DOHH2 (cell line): Measurements from ENCODE around the gene RAP1GDS1.
"Not testable (repeated sequence)": the region's sequence is repeated elsewhere in the genome, so short reads cannot be mapped to it uniquely, and the experiment has no call there.

Experiments
- H3F3A ChIP-seq: fragments of 200-600 bp; sonication (generic), shearing (Covaris generic); 2 replicates; pipeline ENCODE4 v1.6.0; 2016; ENCODE audit warnings: antibody characterized with exemption, mild to moderate bottlenecking; ENCODE audit not compliant: control insufficient read depth, insufficient read depth
- H3K27ac ChIP-seq: fragments of 200-600 bp; sonication (generic); 2 replicates; pipeline ENCODE4 v1.5.1; 2014; ENCODE audit warnings: low read depth, mild to moderate bottlenecking, low read length, moderate library complexity
- H3K27me3 ChIP-seq: fragments of 200-600 bp; sonication (generic); 2 replicates; pipeline ENCODE4 v1.6.1; 2014; ENCODE audit warnings: mild to moderate bottlenecking, low read length, mixed read lengths; ENCODE audit not compliant: control insufficient read depth
- H3K36me3 ChIP-seq: fragments of 200-600 bp; sonication (generic); 2 replicates; pipeline ENCODE4 v1.6.1; 2014; ENCODE audit warnings: mild to moderate bottlenecking, low read length, moderate library complexity, mixed read lengths; ENCODE audit not compliant: control insufficient read depth
- H3K4me1 ChIP-seq: fragments of 200-600 bp; sonication (generic); 2 replicates; pipeline ENCODE4 v1.6.1; 2014; ENCODE audit warnings: mild to moderate bottlenecking, low read length, mixed read lengths; ENCODE audit not compliant: control insufficient read depth
- H3K4me2 ChIP-seq: fragments of 200-600 bp; sonication (generic); 2 replicates; pipeline ENCODE4 v1.6.0; 2014; ENCODE audit warnings: mild to moderate bottlenecking, low read length, moderate library complexity
- H3K4me3 ChIP-seq: fragments of 200-600 bp; sonication (generic); 2 replicates; pipeline ENCODE4 v1.5.1; 2014; ENCODE audit warnings: mild to moderate bottlenecking, low read length, mixed read lengths
- H3K79me2 ChIP-seq: fragments of 200-600 bp; sonication (generic); 2 replicates; pipeline ENCODE4 v1.6.1; 2014; ENCODE audit warnings: mild to moderate bottlenecking, low read length, mixed read lengths; ENCODE audit not compliant: control insufficient read depth
- H3K9me2 ChIP-seq: fragments of 200-600 bp; sonication (generic); replicated peaks from 2 replicates; pipeline ENCODE4 v1.6.1; 2014; ENCODE audit warnings: mild to moderate bottlenecking, low read length, mixed read lengths; ENCODE audit not compliant: control insufficient read depth
- H3K9me3 ChIP-seq: fragments of 200-600 bp; sonication (generic); 2 replicates; pipeline ENCODE4 v1.6.1; 2014; ENCODE audit warnings: antibody characterized with exemption, low read length, mixed read lengths; ENCODE audit not compliant: control insufficient read depth, insufficient read depth
- H4K20me1 ChIP-seq: fragments of 200-600 bp; sonication (generic); 2 replicates; pipeline ENCODE4 v1.6.0; 2014; ENCODE audit warnings: low read depth, mild to moderate bottlenecking, antibody characterized with exemption, low read length, moderate library complexity; ENCODE audit not compliant: control insufficient read depth, insufficient read depth
- EZH2phosphoT487 ChIP-seq: fragments of 200-600 bp; sonication (generic); IDR thresholded peaks from 2 replicates; pipeline ENCODE4 v1.6.1; 2017; ENCODE audit warnings: borderline replicate concordance, mild to moderate bottlenecking, antibody characterized with exemption, low read length, moderate library complexity, mixed read lengths
- TF ChIP-seq, protein P1 (sequence below): fragments of 200-600 bp; sonication (generic); IDR thresholded peaks from one replicate; pipeline ENCODE4 v1.5.1; 2014; ENCODE audit warnings: antibody characterized with exemption, mild to moderate bottlenecking, low read depth, low read length; ENCODE audit not compliant: poor library complexity, severe bottlenecking

RAP1GDS1 gene

DNA sequence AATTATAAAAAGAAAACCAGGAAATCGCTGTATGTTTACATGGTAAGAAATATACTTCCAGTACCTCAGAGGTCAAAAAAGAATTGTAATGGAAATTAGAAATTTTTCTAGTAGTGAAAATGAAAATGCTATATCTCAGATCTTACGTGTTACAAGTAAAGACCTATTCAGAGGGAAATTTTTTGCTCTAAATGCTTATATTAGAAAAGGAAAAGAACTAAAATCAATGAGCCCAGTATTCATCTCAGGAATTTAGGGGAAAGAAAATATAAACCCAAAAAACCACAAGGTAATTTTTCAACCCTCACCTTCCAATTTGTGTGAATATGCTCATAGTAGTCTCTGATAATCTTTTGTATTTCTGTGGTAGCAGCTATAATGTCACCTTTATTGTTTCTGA lies 145.6 kb downstream of the RAP1GDS1 start:
- Histone ChIP-seq H3K4me3 (no peak overlapping the region), H3K27ac (no peak overlapping the region), H3K27me3 (no peaks in the 10 kb centered on the region), H4K20me1 (no peaks in the 10 kb centered on the region), H3K4me1 (no peaks in the 10 kb centered on the region), H3K4me2 (no peak overlapping the region), H3K79me2 (no peaks in the 10 kb centered on the region), H3K36me3 (no peaks in the 10 kb centered on the region), H3K9me3 (no peaks in the 10 kb centered on the region), H3K9me2 (no peaks in the 10 kb centered on the region), H3F3A (no peaks in the 10 kb centered on the region)
- no peak for TF ChIP-seq EZH2phosphoT487
- TF ChIP-seq, protein P1, sequence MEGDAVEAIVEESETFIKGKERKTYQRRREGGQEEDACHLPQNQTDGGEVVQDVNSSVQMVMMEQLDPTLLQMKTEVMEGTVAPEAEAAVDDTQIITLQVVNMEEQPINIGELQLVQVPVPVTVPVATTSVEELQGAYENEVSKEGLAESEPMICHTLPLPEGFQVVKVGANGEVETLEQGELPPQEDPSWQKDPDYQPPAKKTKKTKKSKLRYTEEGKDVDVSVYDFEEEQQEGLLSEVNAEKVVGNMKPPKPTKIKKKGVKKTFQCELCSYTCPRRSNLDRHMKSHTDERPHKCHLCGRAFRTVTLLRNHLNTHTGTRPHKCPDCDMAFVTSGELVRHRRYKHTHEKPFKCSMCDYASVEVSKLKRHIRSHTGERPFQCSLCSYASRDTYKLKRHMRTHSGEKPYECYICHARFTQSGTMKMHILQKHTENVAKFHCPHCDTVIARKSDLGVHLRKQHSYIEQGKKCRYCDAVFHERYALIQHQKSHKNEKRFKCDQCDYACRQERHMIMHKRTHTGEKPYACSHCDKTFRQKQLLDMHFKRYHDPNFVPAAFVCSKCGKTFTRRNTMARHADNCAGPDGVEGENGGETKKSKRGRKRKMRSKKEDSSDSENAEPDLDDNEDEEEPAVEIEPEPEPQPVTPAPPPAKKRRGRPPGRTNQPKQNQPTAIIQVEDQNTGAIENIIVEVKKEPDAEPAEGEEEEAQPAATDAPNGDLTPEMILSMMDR, result no peak

DNA sequence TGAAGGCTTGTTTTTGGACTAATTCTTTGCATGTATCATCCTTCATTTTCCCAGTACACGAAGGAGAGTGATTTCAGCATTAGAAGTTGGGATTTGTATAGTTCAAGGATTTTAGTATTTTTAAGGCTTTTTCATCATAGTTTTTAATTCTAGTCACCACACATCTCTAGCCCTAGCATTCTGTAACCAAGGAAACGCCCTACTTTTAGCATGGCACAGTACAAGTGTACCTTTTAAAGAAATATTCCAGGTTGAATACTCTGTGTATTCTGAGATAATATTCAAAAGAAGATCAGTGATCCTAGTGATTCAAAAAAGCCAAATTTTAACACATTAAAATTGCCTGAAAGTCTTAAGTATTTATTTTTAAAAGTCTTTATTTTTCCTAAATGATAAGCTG lies 150.5 kb downstream of the RAP1GDS1 start:
- Histone ChIP-seq H3K36me3 (no peaks in the 10 kb centered on the region), H4K20me1 (no peaks in the 10 kb centered on the region)

DNA sequence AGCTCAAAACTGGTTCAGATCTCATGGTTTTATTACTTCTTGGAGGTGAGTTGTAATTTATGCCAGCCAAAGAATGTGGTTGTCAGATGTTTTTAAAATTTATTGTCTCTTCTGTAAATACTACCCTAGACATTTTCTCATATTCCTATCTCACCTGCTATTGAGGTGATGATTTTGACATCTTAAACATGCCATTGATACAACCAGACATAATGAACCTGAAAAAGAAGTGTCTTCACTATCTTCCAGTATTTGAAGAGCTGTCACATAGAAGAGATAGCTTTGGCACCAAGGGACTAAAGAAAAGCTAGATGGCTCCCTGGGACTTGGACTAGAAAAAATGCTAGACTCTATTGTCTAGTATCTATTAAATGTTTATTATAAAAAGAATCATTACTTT lies 155.7 kb downstream of the RAP1GDS1 start:
- Histone ChIP-seq H3F3A (no peaks in the 10 kb centered on the region), H3K9me3 (0 out of 2 replicates have a peak, but pooled peaks cover 3% of the 10 kb centered on the region), H3K9me2 (no peaks in the 10 kb centered on the region), H3K4me3 (no peak overlapping the region), H3K36me3 (peaks cover 16% of the 10 kb centered on the region), H3K4me1 (no peaks in the 10 kb centered on the region), H3K27ac (no peak overlapping the region), H3K4me2 (no peak overlapping the region), H3K79me2 (no peaks in the 10 kb centered on the region), H3K27me3 (no peaks in the 10 kb centered on the region), H4K20me1 (no peaks in the 10 kb centered on the region)
- TF ChIP-seq, protein P1, result no peak
- TF ChIP-seq EZH2phosphoT487, result no peak

More for the DNA sequence above, 150.5 kb downstream of the RAP1GDS1 start:
- H3F3A ChIP-seq, result no peaks in the 10 kb centered on the region
- TF ChIP-seq, protein P1, result no peak
- no peak for TF ChIP-seq EZH2phosphoT487
- H3K27ac ChIP-seq, result no peak overlapping the region
- H3K79me2 ChIP-seq, result no peaks in the 10 kb centered on the region
- 0 out of 2 replicates have a peak, but pooled peaks cover 3% of the 10 kb centered on the region for H3K9me3 ChIP-seq
- no peaks in the 10 kb centered on the region for H3K4me1 ChIP-seq
- no peak overlapping the region for H3K4me2 ChIP-seq
- H3K27me3 ChIP-seq, result no peaks in the 10 kb centered on the region
- no peak overlapping the region for H3K4me3 ChIP-seq
- H3K9me2 ChIP-seq, result no peaks in the 10 kb centered on the region

DNA sequence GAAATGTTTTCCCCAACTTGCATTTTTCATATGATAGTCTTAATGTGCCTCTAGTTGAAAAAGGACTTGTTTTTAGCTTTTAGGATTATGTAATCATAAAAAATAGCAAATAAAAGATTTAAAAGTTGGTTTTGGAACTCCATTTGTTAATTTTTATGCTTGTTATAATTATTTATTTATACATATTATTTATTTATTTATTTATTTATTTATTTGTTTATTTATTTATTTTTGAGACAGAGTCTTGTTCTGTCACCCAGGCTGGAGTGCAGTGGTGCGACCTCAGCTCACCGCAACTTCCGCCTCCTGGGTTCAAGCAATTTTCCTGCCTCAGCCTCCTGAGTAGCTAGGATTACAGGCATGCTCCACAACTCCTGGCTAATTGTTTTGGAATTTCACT lies 159.0 kb downstream of the RAP1GDS1 start:
- not testable (repeated sequence) for H3K4me2 ChIP-seq, H3K27me3 ChIP-seq, H4K20me1 ChIP-seq, H3K79me2 ChIP-seq, H3F3A ChIP-seq, H3K4me1 ChIP-seq, H3K9me3 ChIP-seq, H3K9me2 ChIP-seq, H3K27ac ChIP-seq, H3K4me3 ChIP-seq
- H3K36me3 ChIP-seq, result peaks cover 28% of the 10 kb centered on the region
